Measurements from ENCODE around the gene STMN3. TPM values are rescaled to one million over a fixed set of nuclear protein-coding genes. Genes with fewer than 3 reads are reported as not detected.

STMN3 gene
- total and polyA plus RNA-seq, 2 of the 8 experiments (the other 6 are each of a cell fraction or from before 2014, with no cell fraction given) = 51.5 to 63.1 TPM

- TF ChIP-seq NRF1 (IDR thresholded peaks at IDR 0.05; ENCODE audit: low read depth, low read length) (no peak), NANOG (IDR thresholded peaks at IDR 0.05; ENCODE audit: insufficient read depth, low read depth, low read length, poor library complexity, severe bottlenecking) (no peak), TEAD4 (IDR thresholded peaks at IDR 0.05; ENCODE audit: low read depth, low read length) (no peak)
These were observed 56.8 kb downstream of the STMN3 start (continued) for GRCh38 chr20:63596423-63596822.

Data from H1 (cell line).